Fibroblast of the conjunctiva (primary cell): ENCODE data around the gene KCNK16.
A peak's percentile ranks its signal among the peaks of the same experiment; 100 is the strongest.

Source experiments
- DNase-seq: peaks from one replicate; pipeline ENCODE4 v3.0.0-alpha.2; 2010; ENCODE audit warnings: low read depth

Gene KCNK16

GRCh38 chr6:39322306-39322850 lies at the start of gene KCNK16:
KCNK16 (minus strand) TSS chr6:39322702; CDS start chr6:39322540, 162 bp downstream.
- DNase-seq: no peak

GRCh38 chr6:39370390-39370789 lies 47.9 kb upstream of the KCNK16 start:
- no peak for DNase-seq

- DNase-seq: no peak
These were observed 47.5 kb upstream of the KCNK16 start for GRCh38 chr6:39369987-39370386.

- no peak for DNase-seq
These were observed 45.2 kb upstream of the KCNK16 start for GRCh38 chr6:39367700-39368099.

- no peak for DNase-seq
These were observed 44.6 kb upstream of the KCNK16 start for GRCh38 chr6:39366931-39367618.

- DNase-seq: no peak
These were observed 43.0 kb upstream of the KCNK16 start for GRCh38 chr6:39365281-39366074.

GRCh38 chr6:39363280-39363679 lies 40.8 kb upstream of the KCNK16 start:
- DNase-seq: no peak

- DNase-seq: no peak
These were observed 40.0 kb upstream of the KCNK16 start for GRCh38 chr6:39362487-39362865.

- DNase-seq: peak; percentile 28
These were observed 39.4 kb upstream of the KCNK16 start for GRCh38 chr6:39361657-39362486.

GRCh38 chr6:39360378-39360777 lies 37.9 kb upstream of the KCNK16 start:
- DNase-seq: no peak

GRCh38 chr6:39357998-39358686 lies 35.6 kb upstream of the KCNK16 start:
- peak; percentile 23 for DNase-seq

- no peak for DNase-seq
These were observed 31.3 kb upstream of the KCNK16 start for GRCh38 chr6:39353698-39354315.

- no peak for DNase-seq
These were observed 28.4 kb upstream of the KCNK16 start for GRCh38 chr6:39350723-39351505.

- DNase-seq: no peak
These were observed 26.2 kb upstream of the KCNK16 start for GRCh38 chr6:39348740-39349139.

GRCh38 chr6:39347906-39348585 lies 25.5 kb upstream of the KCNK16 start:
- peak; percentile 39 for DNase-seq

GRCh38 chr6:39347206-39347605 lies 24.7 kb upstream of the KCNK16 start:
- DNase-seq: no peak

GRCh38 chr6:39344821-39345280 lies 22.3 kb upstream of the KCNK16 start:
- no peak for DNase-seq

GRCh38 chr6:39343396-39343870 lies 20.9 kb upstream of the KCNK16 start:
- no peak for DNase-seq

GRCh38 chr6:39342692-39343395 lies 20.3 kb upstream of the KCNK16 start:
- DNase-seq: no peak
